GM10266 (cell line): ENCODE data around the gene PHTF1.

Experiments
- DNase-seq: peaks from one replicate; pipeline ENCODE4 v3.0.0; 2012; ENCODE audit errors: extremely low spot score
- CTCF ChIP-seq: IDR thresholded peaks from 2 replicates; pipeline ENCODE4 v1.5.1; 2012; ENCODE audit warnings: mild to moderate bottlenecking, low read depth; ENCODE audit not compliant: control insufficient read depth, insufficient read depth; ENCODE audit errors: missing control alignments

PHTF1 gene

GRCh38 chr1:113654883-113655282, 104.4 kb downstream of the PHTF1 start:
- TF ChIP-seq CTCF, result no peak
- no peak for DNase-seq

GRCh38 chr1:113653741-113654140, 105.5 kb downstream of the PHTF1 start:
- DNase-seq, result no peak
- no peak for TF ChIP-seq CTCF

- DNase-seq, result no peak
Observed at GRCh38 chr1:113652771-113653170, 106.5 kb downstream of the PHTF1 start.

GRCh38 chr1:113648478-113648877, 110.8 kb downstream of the PHTF1 start:
- no peak for DNase-seq
- TF ChIP-seq CTCF, result no peak

More at GRCh38 chr1:113652771-113653170, 106.5 kb downstream of the PHTF1 start:
- no peak for TF ChIP-seq CTCF

- TF ChIP-seq CTCF, result no peak
Observed at GRCh38 chr1:113647164-113647563, 112.1 kb downstream of the PHTF1 start.

More at GRCh38 chr1:113647164-113647563, 112.1 kb downstream of the PHTF1 start:
- no peak for DNase-seq
